HG02938 (cell line): Measurements from ENCODE around the gene STK32C.

ENCODE experiments used
- ATAC-seq: cut with Tn5 transposase; IDR thresholded peaks from one replicate; pipeline ENCODE4 v1.9.1; 2021; ENCODE audit warnings: mild to moderate bottlenecking, moderate library complexity; ENCODE audit not compliant: unreplicated experiment

Gene STK32C

DNA sequence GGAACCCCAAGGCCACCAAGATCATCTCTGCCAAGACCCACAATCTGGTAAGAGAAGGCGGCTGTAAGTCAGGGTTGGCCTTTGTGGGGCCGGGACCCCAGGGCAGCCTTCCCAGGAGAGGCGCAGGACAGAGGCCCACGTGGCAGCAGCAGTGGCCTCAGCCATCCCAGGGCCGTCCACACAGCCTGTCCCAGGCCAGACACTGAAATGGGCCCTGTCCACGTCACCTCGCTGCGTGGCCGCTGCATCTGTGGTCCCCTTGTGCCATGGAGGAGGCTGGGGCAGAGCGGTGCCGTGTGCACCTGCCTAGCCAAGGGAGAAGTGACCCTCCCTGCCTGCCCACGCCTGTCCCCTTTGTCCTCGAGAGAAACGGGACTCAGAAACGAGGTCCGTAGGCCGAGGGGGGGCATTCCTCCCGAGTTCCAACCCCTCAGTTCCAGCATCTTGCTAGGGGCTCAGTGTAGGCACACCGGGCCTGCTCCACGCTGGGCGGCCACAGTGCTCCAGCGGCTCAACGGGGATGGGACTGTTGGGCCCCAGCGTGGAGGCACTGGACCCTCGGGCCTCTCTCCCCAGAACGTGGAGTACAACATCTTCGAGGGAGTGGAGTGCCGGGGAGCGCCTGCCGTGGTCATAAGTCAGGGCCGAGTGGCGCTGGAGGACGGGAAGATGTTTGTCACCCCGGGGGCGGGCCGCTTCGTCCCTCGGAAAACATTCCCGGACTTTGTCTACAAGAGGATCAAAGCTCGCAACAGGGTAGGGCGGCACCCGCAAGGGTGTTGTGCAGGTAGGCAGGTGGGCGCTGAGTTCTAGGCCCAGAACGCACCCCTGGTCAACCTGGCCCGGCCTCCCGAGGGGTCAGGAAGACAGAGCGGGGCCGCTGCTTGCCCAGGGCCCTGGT lies 105.4 kb downstream of the STK32C start:
- ATAC-seq, result no peak

DNA sequence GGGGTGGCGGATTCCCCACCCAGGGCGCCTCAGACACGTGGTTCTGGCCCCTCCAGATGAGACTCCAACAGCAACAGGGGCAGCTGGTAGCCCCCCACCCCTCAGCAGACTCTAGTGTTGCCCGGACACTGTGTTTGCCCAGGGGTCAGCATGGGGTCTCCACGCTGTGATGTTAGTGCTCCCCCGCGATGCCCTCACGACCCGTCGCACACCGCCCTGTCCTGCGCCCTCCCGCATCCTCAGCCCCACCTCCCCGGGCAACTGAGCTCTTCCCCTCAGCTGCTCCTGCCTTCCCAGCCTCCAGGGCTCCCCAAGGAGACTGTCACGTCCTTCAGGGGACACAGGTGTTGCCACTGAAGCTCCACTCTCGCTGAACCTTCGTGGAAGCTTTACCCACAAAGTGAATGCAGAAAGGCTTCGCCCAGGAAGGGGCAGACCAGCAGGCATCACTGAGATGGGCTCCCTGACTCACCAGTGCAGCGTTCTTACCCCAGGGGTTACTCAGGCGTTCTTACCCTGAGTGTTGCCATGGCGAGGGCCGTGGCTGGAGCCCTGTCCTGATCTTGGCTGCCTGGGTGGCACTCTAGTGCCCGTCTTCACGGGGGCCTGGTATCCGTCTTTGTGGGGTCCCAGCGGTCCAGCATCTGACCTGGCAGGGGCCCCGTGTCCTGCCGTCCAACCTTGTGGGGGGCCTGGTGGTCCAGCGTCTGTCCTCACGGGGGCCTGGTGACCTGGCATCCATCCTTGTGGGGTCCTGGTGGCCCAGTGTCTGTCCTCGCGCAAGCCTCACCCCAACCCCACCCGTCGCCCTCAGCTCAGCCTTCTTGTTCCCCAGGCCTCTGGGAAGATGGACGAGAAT lies 106.4 kb downstream of the STK32C start:
- no peak for ATAC-seq

DNA sequence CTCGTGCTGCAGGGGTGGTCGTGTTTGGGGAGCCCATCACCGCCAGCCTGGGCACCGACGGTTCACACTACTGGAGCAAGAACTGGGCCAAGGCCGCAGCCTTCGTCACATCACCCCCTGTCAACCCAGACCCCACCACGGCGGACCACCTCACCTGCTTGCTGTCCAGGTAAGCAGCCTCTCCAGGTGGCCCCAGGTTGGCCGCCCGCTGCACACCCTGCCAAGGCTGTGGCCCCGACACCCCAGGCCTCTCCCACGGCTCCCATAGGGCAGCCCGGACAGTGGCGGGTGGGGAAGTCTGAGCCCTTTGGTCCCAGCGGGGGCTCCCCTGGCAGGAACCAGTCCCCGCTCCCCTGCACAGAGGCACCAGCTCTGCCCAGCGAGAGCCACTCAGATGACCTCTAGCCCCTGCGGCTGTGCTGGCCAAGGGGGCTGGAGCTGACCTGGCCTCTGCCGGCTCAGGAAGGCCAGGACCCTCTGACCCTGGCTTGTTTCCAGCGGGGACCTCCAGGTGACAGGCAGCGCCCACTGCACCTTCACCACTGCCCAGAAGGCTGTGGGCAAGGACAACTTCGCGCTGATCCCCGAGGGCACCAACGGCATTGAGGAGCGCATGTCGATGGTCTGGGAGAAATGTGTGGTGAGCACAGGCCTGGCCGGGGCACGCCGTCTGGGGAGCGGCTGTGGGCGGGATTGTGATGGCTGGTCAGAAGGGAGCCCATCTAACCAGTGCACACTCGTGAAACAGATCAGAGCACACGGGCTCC lies 107.2 kb downstream of the STK32C start:
- no peak for ATAC-seq

DNA sequence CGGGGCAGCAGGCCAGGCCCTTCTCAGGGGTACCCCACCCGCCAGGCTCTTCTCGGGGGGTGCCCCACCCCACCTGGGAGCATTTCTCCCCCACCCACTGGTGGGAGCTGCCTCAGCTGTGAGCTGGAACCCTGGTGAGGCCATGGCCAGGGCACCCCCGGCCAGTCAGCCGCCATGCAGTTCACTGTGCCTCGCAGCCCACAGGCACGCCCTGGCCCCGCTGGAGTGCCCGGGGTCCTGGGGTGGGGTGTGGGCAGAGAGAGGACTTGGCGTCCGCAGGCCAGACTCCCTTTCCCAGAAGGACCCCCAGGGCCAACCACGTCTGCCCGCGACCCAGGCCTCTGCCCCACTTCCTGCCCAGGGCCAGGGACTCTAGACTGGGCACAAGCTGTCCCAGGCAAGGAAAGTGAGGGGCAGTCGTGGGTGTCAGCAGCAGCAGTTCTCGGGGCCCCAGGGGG lies 107.9 kb downstream of the STK32C start:
- no peak for ATAC-seq

DNA sequence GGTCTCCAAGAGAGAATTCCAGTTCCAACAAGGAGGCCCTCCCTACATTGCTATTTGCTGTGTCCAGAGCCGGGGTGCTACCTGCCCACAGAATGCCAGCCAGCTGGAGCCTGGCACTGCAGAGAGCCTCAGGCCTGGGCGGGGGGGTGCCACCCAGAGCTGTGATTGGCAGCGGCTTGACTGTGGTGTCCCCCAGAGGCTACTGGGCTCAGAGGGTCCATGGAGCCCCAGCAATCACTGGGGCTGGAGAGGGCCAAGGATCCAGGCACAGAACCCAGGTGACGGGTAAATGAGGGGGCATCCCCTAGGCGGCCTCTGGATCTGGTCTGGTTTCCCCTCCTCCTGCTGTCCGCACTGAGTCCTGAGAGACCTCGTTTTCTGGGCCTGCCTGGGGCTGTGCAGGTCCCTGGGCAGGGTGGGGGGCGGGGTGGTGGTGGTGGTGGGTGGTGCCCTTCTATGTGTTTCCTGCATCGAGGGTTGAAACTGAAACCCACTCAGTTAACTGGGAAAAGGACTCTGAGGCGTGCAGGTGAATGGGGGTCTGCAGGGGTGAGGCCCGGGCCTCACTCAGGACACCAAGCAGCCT lies 108.4 kb downstream of the STK32C start:
- no peak for ATAC-seq

DNA sequence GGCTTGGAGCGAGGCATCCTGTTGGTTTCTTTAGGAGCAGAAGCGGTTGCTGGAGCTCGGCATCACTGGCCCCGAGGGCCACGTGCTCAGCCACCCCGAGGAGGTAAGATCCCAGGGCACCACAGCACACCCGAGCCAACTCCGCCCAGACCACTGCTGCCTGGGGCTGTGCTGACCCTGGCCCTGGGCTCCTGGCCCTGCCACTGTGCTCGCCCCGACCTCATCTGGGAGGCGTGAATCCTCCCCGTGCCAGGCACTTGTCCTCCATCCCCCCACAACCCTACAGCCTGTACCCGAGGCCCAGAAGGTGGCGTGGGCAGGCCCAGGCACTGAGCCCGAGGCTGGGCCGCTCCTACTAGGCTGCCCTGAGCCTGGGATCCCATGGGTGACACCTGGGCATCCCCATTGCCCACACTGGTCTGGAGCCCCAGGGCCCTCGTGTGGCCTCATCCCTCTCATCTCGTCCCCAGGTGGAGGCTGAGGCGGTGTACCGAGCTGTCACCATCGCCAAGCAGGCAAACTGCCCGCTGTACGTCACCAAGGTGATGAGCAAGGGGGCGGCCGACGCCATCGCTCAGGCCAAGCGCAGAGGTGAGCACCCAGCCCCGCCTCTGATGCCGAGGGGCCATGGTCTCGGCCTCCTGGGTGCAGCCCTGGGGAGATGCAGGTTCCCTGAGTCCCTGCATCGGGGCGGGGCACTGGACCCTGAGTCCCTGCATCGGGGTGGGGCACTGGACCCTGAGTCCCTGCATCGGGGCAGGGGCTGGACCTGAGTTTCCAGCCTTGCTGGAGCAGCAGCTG lies 109.2 kb downstream of the STK32C start:
- ATAC-seq, result no peak

DNA sequence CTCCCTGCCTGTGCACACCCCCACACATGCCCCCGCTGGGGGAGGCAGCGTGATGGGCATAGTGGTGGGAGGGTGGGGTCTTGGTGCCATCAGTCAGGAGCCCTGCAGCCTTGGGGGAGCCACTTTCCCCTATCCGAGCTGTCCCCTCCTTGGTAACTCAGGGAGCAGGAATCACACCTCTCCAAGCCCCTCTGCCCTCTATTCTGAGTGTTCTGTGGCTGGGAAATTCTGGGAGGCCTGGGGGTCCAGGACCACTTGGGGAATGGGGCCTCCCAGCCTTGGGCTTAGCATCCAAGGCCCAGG lies 109.7 kb downstream of the STK32C start:
- no peak for ATAC-seq

DNA sequence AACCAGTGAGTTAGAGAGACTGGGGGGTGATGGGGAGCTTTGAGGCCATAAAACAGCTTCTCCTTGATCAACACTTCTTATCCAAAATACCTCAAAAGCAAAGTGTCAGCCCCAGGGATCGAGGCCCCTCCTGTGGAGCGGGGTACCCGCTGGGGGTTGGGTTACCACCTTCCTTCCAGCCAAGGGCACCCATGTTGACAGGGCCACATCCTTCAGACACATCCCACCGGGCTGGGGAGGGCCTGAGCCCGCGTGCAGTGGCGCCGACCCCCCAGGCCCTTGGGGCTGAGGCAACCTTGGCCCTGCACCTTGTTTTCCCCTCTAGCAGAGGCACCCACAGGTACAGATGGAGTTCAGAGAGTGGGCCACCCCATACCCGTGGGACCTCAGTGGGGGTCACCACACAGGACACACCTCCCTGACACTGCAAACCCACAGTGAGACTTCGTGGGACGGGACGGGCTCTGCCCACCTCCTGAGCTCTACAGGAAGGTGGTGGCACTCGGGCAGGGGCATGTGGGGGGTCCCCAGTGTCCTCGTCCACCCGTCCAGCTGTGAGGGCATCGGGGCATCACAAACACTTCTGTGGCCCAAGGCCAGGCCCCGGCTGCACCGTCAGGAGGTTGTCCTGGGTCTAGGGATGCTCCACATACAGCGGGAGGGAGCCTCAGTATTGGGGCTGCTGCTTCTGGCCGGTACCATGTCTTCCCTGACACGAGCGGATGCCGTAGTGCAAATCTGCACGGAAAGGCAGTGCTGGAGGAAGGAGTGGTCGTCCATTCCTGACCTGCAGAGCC lies 110.3 kb downstream of the STK32C start:
- no peak for ATAC-seq

DNA sequence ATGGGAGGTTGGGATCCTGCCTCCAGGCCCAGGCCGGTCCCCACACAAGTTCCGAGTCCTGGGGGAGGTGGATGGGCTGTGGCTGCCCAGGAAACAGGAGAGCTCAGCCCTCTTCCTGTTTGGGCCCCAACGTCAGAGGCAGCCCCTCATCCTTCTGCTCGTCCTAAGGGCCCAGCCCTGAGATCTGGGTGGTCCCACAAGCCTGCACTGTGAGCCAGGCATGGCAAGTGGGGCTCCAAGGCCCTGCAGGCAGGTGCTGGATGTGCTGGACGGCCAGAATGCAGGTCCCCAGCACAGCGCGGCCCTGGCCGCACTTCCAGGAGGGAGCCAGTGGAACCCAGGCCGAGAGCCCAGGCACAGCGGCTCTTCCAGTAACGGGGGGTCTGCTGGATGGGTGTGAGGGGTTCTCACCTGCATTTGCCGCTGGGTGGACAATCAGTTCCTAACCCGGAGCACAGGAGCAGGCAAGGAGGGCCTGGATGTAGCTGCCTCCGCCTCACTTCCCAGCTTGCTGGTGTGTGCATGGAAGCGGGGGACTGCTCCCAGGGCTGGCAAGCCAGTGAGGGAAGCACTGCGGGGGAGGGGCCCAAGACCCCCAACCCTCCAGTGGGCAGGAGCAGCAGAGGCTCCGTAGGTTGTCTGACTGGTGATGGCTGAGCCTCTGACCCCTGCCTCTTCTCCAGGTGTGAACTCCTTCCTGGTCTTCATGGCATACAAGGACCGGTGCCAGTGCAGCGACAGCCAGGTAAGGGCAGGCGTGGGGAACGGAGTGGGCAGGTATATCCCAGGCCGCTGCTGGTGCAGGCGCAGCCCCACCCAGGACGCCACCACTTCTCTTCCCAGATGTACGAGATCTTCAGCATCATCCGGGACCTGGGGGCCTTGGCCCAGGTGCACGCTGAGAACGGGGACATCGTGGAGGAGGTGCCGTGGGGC lies 111.3 kb downstream of the STK32C start:
- no peak for ATAC-seq

DNA sequence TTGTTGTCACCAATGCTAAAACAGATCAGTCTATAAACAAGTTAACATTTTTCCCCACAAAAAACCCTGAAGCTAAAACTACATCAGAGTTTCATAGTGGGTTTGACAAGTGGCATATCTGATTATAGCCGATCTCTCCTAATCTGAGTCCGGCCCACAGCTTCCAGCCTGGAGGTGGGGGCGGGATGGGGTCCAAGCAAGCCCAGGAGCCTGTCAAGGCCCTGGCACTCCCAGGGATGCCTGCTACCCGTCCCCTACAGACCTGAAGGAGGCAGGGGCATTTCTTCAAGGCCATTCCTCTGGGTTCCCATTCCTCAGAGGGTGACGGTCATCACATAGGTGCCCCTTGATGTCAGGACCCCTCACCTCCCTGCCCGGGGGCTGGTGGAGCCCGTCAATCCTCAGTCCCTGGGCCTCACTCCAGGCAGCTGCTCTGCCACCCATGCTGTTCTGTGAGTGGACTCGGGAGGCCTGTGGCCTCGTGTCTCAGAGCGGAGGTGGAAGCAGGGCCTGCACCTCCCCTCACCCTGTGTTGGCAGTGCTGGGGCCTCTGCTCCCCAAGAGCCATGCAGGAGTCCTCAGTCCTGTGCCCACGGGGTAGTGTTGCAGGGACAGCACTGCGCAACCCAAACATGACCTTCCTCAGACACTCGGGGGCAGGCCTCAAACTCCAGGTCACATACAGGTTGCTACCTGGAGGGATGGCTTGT lies 112.2 kb downstream of the STK32C start:
- ATAC-seq, result no peak

DNA sequence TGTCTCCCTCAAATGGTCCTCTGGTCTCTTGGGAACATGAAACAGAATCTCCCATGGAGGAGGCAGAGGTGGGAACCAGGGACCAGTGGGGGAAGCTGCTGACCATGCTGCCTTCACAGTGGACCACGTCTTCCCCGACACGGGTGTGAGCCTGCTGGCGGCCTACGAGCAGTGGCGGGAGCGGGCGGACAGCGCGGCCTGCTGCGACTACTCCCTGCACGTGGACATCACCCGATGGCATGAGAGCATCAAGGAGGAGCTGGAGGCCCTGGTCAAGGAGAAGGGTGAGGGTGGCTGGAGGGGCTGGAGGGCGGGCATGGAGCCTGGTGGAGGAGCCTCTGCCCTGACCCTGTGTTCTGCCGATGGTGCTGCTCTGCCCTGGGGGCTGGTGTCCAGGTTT lies 113.0 kb downstream of the STK32C start:
- no peak for ATAC-seq

DNA sequence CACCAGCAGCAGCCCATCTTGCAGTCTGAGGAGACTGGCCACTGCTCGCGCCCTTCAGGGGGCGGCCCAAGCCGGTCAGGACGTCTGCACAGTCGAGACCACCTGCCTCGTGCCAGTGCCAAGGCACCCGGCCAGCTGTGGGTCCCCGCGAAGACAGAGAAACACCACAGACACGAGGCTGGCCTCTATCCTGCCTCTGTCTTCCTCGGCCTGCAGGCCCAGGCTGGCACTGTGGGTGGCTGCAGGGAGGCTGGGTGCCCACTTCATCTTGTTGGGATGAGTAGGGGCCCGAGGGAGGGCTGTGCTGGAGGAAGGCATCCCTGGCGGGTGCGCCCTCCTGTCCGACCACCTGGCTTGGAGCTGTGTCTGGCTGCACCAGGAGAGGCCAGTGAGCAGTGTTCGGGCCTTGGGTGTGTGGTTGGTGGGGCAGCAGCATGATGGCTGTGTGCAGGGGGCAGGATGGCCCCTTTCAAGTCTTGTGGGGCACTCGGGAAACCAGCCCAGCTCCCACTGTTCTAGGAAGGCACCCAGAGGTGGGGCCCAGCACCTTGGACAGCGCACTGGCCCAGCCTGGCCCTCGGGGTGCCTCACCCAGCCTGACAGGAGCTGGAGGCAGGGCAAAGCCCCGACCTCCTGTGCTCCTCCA lies 113.7 kb downstream of the STK32C start:
- no peak for ATAC-seq

DNA sequence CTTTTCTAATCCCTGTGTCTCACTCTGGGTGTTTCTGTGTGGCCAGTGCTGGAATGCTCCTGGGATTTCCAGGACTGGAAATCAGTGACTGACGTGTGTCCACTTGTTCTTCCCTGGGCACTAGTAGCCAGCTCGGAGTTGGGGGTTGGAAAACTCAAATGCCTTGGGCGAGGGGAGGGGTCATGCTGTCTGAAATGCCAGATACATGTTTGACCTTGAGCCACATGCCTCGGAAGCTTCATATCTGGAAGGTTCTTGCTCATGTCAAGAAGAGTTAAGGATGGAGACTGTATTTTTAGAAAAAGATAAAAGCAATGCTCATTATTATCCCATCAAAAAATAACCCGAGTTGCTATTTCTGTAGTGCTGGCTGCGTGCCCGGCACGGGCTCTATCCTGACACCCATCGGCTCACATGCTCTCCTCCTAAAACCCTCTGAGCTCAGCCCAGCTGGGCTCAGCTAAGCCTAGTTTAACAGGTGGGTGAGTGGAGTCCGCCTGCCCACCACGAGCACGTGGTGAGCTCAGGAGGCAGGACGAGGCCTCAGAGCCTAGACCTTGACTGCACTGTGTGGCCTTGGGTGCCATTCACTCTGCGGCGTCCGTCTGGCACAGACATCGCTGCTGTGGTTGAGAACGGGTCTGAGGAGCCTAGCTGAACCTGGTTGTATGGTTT lies 114.6 kb downstream of the STK32C start:
- no peak for ATAC-seq

DNA sequence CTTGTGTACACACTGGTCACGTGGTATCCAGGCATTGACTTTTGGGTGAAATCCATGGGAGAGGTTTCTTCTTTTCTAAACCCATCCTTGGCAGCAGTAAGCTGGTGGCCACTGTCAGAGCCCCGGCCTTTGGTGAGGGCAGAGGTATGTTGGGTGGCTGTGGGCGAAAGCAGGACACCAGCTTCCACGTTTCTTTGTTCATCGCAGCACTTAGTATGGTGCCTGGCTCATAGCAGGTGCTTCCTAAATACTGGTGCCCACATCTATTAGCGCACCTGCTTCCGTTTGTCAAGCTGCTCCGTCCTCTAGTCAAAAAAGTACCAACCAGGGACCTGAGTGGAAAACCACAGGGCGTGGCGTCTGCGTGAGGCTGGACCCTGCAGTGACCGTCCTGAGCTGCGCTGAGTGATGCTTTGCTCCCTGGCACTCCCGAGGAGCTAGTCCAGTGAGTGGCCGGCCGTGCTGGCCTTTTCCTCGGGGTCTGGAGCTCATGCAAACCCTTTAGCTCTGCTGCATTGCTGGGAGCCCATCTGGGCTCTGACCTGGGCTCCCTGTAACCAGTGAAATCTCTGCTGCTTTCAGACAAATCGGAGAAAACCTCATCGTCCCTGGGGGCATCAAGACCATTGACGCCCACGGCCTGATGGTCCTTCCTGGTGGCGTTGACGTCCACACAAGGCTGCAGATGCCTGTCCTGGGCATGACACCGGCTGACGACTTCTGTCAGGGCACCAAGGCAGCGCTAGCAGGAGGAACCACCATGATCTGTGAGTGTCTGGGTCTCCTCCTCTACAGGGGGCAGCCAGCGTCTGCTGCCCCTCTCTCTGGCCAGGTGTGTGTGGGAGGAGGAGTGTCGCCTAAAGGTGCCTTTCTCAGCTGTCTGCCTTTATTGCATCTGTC lies 115.4 kb downstream of the STK32C start:
- no peak for ATAC-seq

DNA sequence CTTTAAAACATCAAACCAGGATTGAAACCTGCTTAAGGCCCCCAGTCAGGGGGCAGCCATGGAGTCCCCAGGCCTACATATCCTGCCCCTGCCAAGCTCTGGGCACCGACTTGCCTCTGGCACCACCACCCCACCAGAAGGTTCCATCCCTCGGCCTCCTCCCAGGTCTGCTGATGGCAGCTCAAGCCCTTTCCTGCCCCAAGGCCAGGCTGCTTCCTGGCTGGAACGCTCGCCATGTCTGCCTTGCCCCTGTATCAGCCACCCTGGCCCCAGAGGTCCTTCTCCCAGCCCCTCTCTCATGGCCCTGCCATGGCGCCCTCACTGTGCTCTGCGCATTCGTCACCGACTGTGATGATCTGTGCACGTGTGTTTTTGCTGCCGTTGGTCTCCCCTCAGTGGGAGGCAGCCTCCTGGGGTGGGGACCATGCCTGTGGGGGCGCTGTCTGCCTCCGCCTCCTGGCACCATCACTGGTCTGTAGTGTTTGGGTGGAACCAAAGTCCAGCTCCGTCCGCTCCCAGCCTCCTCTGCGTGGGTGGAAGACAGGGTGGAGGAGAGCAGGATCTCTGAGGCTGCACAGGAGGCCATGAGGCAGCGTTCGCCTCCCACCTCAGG lies 117.8 kb downstream of the STK32C start:
- ATAC-seq, result no peak
